GM20000 (cell line): Measurements from ENCODE around the gene ESF1.

Source experiments
- DNase-seq: peaks from one replicate; pipeline ENCODE4 v3.0.0; 2012; ENCODE audit warnings: low spot score
- TF ChIP-seq, protein P1 (sequence below): IDR thresholded peaks from 2 replicates; pipeline ENCODE4 v1.5.1; 2012; ENCODE audit warnings: mild to moderate bottlenecking, control low read depth; ENCODE audit errors: extremely low read depth, missing control alignments

The ESF1 gene

DNA sequence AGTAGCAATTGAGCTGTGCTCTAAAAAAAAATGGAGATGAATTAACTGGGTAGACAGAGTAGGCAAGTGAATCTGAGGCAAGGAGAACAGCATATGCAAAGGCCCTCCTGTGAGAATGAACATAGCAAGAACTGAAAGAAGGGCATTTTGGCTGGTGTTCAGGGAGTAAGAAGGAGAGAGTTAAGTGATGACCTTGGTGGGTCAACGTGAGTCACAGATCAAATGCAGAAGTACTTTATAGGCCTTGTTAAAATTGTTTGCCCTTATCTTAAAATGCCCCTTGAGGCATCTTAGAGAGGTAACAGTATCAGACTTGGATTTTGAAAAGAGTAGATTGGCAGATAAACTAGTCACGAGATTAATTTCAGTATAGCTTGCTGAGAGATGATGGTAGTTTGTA lies 24.7 kb upstream of the ESF1 start:
- no peak for DNase-seq
- TF ChIP-seq, protein P1, sequence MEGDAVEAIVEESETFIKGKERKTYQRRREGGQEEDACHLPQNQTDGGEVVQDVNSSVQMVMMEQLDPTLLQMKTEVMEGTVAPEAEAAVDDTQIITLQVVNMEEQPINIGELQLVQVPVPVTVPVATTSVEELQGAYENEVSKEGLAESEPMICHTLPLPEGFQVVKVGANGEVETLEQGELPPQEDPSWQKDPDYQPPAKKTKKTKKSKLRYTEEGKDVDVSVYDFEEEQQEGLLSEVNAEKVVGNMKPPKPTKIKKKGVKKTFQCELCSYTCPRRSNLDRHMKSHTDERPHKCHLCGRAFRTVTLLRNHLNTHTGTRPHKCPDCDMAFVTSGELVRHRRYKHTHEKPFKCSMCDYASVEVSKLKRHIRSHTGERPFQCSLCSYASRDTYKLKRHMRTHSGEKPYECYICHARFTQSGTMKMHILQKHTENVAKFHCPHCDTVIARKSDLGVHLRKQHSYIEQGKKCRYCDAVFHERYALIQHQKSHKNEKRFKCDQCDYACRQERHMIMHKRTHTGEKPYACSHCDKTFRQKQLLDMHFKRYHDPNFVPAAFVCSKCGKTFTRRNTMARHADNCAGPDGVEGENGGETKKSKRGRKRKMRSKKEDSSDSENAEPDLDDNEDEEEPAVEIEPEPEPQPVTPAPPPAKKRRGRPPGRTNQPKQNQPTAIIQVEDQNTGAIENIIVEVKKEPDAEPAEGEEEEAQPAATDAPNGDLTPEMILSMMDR = no peak

DNA sequence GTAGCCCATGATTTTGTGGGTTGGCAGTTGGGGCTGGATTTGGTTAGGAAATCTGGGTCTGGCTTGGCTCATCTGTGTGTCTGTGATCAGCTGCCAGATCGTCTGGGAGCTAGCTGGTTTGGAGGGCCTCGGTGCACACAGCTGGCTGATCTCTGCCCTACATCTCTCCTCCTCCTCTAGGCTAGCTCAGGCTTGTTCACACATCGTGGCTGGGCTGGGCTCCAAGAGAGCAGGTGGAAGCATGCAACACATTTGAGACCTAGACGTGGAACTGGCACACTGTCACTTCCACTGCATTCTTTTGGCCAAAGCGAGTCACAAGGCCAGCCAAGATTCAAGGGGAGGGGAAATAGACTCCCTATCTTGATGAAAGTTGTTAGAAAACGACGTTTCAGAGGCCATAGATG lies 16.0 kb upstream of the ESF1 start:
- no peak for DNase-seq

DNA sequence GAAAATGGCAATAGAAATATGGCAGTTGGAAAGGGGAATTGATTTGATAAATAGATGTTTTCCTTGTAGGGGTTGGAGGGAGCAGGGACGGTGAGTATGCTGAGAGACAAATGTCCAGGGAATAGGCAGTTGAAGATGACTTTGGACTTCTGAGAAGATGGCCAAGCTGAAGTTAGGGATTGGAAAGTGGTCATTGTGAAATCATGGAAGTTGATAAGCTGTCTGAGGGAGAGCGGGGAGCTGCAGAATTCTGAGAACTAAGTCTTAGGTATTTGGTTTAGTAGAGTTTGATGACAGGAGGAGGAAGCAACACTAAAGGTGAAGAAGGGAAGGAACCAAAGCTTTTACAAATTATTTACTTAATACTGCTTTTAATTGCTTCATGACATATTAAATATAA lies 15.3 kb upstream of the ESF1 start:
- TF ChIP-seq, protein P1 = no peak
- no peak for DNase-seq

More for the DNA sequence above, 16.0 kb upstream of the ESF1 start:
- TF ChIP-seq, protein P1 = no peak

DNA sequence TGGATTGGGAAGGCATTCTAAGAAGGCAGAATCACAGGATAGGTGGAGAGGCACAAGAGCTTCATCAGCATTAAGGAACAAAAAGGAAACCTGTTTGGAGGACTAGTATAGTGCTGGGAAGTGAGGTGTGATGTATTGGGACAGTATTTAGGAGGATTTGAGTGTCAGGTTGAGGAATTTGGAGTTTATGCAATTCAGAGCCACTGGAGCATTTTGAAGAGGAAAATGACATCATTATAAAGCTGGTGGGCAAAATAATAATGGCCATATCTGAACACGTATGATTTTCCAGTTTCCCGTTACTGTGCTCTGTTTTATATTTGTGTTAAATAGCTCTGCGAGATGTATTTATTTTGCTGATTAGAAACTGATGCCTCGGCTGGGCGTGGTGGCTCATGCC lies 14.3 kb upstream of the ESF1 start:
- no peak for DNase-seq
- TF ChIP-seq, protein P1 = no peak

DNA sequence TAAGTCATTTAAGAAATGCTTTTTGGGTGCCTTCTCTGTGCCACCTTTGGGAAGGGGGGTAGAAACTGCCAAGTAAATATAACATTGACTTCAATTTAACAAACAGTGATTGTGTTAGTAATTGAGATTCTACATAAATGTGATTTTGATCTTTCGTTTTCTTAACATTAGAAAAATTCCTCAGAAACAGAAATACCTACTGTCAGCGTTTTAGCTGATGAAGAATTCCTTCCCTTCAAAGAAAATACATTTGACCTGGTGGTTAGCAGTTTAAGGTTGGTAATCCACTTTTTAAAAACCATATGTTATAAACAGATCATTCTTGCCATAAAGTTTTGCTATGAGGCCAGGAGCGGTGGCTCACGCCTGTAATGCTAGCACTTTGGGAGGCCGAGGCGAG lies 9.9 kb upstream of the ESF1 start:
- DNase-seq = no peak
- TF ChIP-seq, protein P1 = no peak

DNA sequence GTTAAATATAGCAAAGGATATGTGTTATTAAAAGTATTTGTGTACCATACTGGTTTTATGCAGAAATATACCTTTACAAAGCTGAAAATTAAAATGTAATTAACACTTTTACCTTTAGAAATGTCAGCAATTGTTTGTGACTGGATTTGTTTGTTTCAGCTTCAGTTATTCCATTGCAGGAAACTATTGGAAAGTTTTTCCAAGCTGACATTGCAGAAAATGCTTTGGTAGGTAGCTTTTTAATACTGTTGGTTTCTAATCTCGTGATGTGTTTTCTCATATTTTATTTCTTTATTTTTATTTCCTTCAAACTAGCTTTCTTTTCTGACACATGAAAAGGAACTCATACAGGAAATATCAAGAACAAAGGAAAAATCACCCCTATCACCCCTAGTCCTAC lies 8.3 kb upstream of the ESF1 start:
- TF ChIP-seq, protein P1 = no peak
- DNase-seq = no peak

DNA sequence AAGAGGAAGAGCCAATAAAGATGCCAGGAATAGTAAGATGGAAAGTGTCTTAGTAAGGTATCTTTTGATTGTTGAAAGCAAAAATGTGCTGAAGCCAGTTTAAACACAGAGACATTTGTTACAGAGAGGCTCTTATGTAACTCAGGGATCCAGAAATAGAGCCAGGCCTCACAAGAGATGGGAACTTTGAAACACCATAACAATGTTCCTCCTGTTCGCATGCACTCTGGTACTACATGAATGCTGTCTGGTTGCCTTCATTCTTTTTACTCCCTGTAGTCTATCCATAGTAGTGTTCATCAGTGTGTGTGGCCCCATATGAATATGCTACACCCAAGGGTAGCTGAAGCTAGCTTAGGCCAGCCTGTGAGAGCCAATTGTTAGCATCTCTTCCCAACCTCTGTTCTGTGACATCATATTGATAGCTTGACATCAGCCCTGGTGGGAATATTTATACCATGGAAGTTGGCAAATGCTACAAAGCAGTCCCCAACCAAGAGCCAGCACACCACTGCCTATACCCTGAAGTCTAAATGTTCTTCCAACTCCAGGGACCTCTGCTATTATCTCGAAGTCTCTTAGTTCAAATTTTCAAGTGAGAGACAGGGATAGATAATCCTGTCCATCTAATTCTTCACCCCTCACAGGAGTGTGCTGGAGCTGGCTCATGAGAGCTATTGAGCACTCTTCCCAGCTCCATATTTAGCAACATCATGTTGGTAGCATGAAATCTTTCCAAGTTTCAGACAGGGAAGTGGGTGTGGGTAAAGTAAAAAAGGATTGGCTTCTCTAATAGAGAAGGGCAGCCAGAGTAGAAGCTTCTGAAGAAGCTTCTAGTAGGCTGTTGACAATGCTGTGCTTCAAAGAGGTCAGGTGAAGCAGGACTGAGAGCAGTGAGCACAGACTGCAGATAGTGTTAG lies 7.1 kb upstream of the ESF1 start:
- TF ChIP-seq, protein P1 = no peak
- DNase-seq = no peak
